ENCODE measurements around the gene NRG2.

DNA sequence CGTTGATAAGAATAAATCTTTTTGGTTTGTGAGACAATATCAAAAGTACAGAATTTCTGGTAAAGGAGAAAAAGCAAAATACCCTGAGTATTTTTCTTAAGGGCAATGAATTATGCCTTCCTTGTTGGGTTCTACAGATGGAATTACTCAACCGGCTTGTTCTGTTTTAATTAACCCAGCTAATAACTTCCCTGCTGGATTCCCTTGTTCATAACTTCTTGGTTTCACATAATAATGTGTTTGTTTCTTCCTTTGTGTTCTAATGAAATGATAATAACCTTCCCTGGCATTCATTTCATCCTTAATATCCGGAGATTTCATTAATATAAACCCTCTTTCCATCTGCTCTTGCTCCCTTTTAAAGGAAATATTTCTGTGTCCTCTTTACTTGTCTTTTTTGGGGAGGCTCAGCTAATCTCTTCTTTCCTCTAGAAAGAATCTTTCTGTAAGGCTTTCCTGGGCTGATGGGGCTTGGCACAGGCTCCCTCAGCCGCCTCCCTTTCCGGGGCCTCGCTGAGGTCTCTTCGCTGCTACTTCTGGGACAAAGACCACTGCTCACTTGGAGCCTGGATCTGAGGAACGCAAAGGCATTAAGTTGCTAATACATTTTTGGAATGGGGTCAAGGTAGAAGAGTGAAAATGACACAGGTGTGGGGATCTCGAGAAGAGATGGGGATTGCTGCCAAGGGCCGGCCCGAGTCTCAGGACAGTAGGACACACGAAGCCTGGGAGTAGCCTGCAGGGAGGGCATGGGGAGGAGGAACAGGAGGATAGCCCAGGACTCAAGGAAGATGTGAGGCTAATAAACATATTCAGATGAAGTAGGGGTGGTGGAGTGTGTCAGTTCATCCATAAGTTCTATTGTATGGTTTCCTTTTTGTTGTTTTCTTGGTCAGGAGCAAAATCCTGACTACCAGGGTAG, 118.5 kb downstream of the NRG2 start:
- no peak for TF ChIP-seq POLR2A (IDR thresholded peaks at IDR 0.05; ENCODE audit: low read depth, low read length)
- no peak for TF ChIP-seq EZH2 (IDR thresholded peaks at IDR 0.05; ENCODE audit: borderline replicate concordance, low read depth, low read length, severe bottlenecking)
- TF ChIP-seq, protein P1, sequence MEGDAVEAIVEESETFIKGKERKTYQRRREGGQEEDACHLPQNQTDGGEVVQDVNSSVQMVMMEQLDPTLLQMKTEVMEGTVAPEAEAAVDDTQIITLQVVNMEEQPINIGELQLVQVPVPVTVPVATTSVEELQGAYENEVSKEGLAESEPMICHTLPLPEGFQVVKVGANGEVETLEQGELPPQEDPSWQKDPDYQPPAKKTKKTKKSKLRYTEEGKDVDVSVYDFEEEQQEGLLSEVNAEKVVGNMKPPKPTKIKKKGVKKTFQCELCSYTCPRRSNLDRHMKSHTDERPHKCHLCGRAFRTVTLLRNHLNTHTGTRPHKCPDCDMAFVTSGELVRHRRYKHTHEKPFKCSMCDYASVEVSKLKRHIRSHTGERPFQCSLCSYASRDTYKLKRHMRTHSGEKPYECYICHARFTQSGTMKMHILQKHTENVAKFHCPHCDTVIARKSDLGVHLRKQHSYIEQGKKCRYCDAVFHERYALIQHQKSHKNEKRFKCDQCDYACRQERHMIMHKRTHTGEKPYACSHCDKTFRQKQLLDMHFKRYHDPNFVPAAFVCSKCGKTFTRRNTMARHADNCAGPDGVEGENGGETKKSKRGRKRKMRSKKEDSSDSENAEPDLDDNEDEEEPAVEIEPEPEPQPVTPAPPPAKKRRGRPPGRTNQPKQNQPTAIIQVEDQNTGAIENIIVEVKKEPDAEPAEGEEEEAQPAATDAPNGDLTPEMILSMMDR (IDR thresholded peaks at IDR 0.05; ENCODE audit: extremely low read depth in 1 of 2, insufficient read depth in 1 of 2, low read depth in 1 of 2, low read length in 2 of 2): no peak
- no peak for TF ChIP-seq POLR2AphosphoS5 (IDR thresholded peaks at IDR 0.05; ENCODE audit: insufficient read depth, low read depth, low read length)
- TF ChIP-seq, protein P2, sequence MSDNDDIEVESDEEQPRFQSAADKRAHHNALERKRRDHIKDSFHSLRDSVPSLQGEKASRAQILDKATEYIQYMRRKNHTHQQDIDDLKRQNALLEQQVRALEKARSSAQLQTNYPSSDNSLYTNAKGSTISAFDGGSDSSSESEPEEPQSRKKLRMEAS (IDR thresholded peaks at IDR 0.05; ENCODE audit: insufficient read depth, insufficient read length): no peak
- TF ChIP-seq GATA2 (IDR thresholded peaks at IDR 0.05; ENCODE audit: insufficient read depth, insufficient read length, low read depth, low read length): no peak
- no peak for TF ChIP-seq MYC (IDR thresholded peaks at IDR 0.05; ENCODE audit: low read depth, low read length)
- no peak for TF ChIP-seq FOS (IDR thresholded peaks at IDR 0.05; ENCODE audit: borderline replicate concordance, insufficient read depth, low read length)
- no peak for TF ChIP-seq JUN (IDR thresholded peaks at IDR 0.05; ENCODE audit: borderline replicate concordance, insufficient read depth, insufficient read length, low read depth)

Data from endothelial cell of umbilical vein (primary cell).